Stimulated activated CD4-positive, alpha-beta T cell treated with anti-CD3 and anti-CD28 coated beads, Interleukin-2, amount 100 ng/mL, for 24 hours (primary cell): ENCODE data around the gene TEAD1.
A peak's percentile ranks its signal among the peaks of the same experiment; 100 is the strongest.

Source experiments
- DNase-seq, 2 donors: peaks; one replicate each; pipeline ENCODE4 v3.0.0-alpha.2; 2020

TEAD1 gene

GRCh38 chr11:12909879-12910278, 235.7 kb downstream of the TEAD1 start:
- DNase-seq, result no peak

- peak in 1 of 2 donors; percentile 22 for DNase-seq
Measured at GRCh38 chr11:12914400-12914912, 240.2 kb downstream of the TEAD1 start.

GRCh38 chr11:12915093-12915492, 240.9 kb downstream of the TEAD1 start:
- DNase-seq, result no peak

- no peak for DNase-seq
Measured at GRCh38 chr11:12917822-12918221, 243.6 kb downstream of the TEAD1 start.

GRCh38 chr11:12918667-12919066, 244.4 kb downstream of the TEAD1 start:
- DNase-seq, result no peak

GRCh38 chr11:12922418-12922817, 248.2 kb downstream of the TEAD1 start:
- no peak for DNase-seq

GRCh38 chr11:12922980-12923507, 248.8 kb downstream of the TEAD1 start:
- DNase-seq, result no peak

- DNase-seq, result no peak
Measured at GRCh38 chr11:12924650-12925049, 250.4 kb downstream of the TEAD1 start.

- DNase-seq, result no peak
Measured at GRCh38 chr11:12925520-12925919, 251.3 kb downstream of the TEAD1 start.

GRCh38 chr11:12927221-12927620, 253.0 kb downstream of the TEAD1 start:
- DNase-seq, result no peak

GRCh38 chr11:12927886-12928285, 253.7 kb downstream of the TEAD1 start:
- no peak for DNase-seq

- DNase-seq, result no peak
Measured at GRCh38 chr11:12930850-12931249, 256.6 kb downstream of the TEAD1 start.

GRCh38 chr11:12932485-12932884, 258.3 kb downstream of the TEAD1 start:
- DNase-seq, result no peak

- no peak for DNase-seq
Measured at GRCh38 chr11:12936200-12936599, 262.0 kb downstream of the TEAD1 start.

- no peak for DNase-seq
Measured at GRCh38 chr11:12938590-12939247, 264.5 kb downstream of the TEAD1 start.

GRCh38 chr11:12941671-12942070, 267.4 kb downstream of the TEAD1 start:
- DNase-seq, result no peak

- DNase-seq, result no peak
Measured at GRCh38 chr11:12942157-12942556, 267.9 kb downstream of the TEAD1 start.

GRCh38 chr11:12943311-12943710, 269.1 kb downstream of the TEAD1 start:
- no peak for DNase-seq

- no peak for DNase-seq
Measured at GRCh38 chr11:12944889-12945288, 270.7 kb downstream of the TEAD1 start.

- DNase-seq, result no peak
Measured at GRCh38 chr11:12949453-12949852, 275.2 kb downstream of the TEAD1 start.

- DNase-seq, result no peak
Measured at GRCh38 chr11:12950670-12951069, 276.4 kb downstream of the TEAD1 start.

- no peak for DNase-seq
Measured at GRCh38 chr11:12951376-12951775, 277.2 kb downstream of the TEAD1 start.

- no peak for DNase-seq
Measured at GRCh38 chr11:12952094-12952493, 277.9 kb downstream of the TEAD1 start.

GRCh38 chr11:12958986-12959385, 284.8 kb downstream of the TEAD1 start:
- DNase-seq, result no peak

- DNase-seq, result no peak
Measured at GRCh38 chr11:12961615-12962014, 287.4 kb downstream of the TEAD1 start.
